Ovary (tissue), 3 donors: ENCODE results near the gene TTLL9.

Experiments used
- EP300 ChIP-seq: sonication (generic); formaldehyde crosslinking; IDR thresholded peaks from one replicate; pipeline ENCODE4 v1.6.1; 2017; ENCODE audit warnings: antibody characterized with exemption
- TF ChIP-seq, protein P1 (sequence below), 3 donors: fragments of 450-650 bp in 2 of 3; fragments of 200-600 bp in 1 of 3; IDR thresholded peaks; one replicate each; pipeline versions ENCODE4 v1.5.1 to v1.8.0; 2016 to 2022; ENCODE audit warnings: antibody characterized with exemption in 3 of 3, mild to moderate bottlenecking in 1 of 3
- donor health status: DM: no; HTN: no; CAD: no.

DNA sequence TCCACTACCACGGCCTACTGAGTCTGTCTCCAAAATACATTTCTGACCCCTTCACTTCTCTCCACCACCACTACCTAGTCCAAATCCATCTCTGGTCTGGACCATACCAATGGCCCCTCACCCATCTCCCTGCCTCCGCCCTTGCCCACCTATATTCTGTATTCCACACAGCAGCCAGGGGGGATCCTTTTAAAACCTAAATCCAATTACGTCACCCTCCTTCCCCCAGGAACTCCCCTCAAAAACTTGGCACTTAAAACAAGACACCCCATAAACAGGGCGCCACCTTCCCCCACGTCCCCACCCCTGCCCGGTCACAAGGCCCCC is 80.7 kb downstream of the TTLL9 start:
- TF ChIP-seq, protein P1, sequence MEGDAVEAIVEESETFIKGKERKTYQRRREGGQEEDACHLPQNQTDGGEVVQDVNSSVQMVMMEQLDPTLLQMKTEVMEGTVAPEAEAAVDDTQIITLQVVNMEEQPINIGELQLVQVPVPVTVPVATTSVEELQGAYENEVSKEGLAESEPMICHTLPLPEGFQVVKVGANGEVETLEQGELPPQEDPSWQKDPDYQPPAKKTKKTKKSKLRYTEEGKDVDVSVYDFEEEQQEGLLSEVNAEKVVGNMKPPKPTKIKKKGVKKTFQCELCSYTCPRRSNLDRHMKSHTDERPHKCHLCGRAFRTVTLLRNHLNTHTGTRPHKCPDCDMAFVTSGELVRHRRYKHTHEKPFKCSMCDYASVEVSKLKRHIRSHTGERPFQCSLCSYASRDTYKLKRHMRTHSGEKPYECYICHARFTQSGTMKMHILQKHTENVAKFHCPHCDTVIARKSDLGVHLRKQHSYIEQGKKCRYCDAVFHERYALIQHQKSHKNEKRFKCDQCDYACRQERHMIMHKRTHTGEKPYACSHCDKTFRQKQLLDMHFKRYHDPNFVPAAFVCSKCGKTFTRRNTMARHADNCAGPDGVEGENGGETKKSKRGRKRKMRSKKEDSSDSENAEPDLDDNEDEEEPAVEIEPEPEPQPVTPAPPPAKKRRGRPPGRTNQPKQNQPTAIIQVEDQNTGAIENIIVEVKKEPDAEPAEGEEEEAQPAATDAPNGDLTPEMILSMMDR (IDR thresholded peaks at IDR 0.05), result no peak
- no peak for TF ChIP-seq EP300
